GM19025 (cell line): Measurements from ENCODE around the gene ITGB4.
"Not testable (repeated sequence)": the region's sequence is repeated elsewhere in the genome, so short reads cannot be mapped to it uniquely, and the experiment has no call there.

Source experiments
- ATAC-seq: cut with Tn5 transposase; IDR thresholded peaks from one replicate; pipeline ENCODE4 v1.9.1; 2021; ENCODE audit warnings: mild to moderate bottlenecking, low read depth, moderate library complexity; ENCODE audit not compliant: unreplicated experiment

Gene ITGB4

GRCh38 chr17:75764711-75765421 is 43.6 kb downstream of the ITGB4 start, which contains the start of gene GALK1:
Gene GALK1, minus strand, starts transcription at chr17:75765192. Its CDS starts 56 bp downstream, at chr17:75765136.
- peak; percentile 68 for ATAC-seq

- no peak for ATAC-seq
Measured at GRCh38 chr17:75765981-75766380, 44.7 kb downstream of the ITGB4 start.

- ATAC-seq = no peak
Measured at GRCh38 chr17:75767881-75768280, 46.6 kb downstream of the ITGB4 start.

- ATAC-seq = no peak
Measured at GRCh38 chr17:75769536-75769935, 48.3 kb downstream of the ITGB4 start.

GRCh38 chr17:75771334-75772281 is 50.3 kb downstream of the ITGB4 start:
- ATAC-seq = no peak

DNA sequence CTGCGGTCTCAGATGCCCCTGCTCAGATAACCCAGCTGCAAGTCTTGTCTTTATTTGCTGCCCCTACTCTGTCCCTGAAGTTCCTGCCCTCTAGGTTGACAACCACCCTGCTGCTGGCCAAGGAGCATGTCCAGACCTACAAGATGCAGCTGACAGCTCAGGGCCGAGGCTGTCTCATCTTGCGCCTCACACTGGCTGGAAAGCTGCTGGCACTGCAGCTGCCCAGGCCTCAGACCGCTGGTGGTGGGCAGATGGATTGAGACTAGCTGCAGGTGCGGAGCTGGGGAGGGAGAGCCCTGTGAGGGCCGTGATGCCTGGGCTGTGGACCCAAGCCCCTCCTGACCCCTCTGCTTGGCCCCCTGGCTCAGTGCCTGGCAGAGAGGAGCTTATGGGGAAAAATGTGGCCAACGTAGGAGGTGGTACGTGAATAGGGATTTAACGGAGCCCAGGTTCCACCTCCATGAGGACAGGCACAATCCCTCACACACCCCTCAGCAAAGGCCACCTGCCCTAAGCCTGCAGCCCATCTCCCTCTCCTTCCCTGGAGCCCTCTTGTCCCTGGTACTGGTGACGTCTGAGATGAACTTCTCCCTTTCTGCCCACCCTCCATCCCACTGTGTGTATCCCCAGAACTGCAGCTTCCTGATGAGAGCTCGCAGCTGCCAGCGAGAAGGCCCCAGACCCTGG is 52.0 kb downstream of the ITGB4 start:
- ATAC-seq = no peak

GRCh38 chr17:75773808-75774470 is 52.7 kb downstream of the ITGB4 start:
- no peak for ATAC-seq

DNA sequence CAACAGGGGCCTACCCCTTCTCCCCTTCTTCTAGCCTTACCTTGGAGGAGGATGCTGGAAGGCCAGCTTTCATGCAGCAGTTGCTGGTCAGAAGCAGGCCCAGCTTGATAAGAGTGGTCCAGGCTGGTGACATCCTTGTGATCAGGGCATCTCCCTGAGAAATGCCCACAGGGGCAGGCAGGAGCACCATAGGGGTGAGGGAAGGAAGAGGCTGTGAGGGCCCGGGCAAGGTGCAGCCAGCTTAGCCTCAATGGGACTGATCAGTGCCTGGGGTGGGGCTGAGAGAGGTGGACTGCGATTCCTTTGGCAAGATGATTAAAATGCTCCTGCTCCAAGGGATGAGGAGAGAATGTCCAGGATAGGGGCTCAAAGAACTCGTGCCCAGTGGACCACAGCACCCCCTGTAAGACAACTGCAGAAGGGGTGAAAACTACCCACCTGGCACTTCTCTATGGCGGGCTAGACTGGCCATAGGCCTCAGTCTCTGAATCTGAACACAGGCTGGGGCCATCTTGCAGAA is 53.3 kb downstream of the ITGB4 start:
- no peak for ATAC-seq

DNA sequence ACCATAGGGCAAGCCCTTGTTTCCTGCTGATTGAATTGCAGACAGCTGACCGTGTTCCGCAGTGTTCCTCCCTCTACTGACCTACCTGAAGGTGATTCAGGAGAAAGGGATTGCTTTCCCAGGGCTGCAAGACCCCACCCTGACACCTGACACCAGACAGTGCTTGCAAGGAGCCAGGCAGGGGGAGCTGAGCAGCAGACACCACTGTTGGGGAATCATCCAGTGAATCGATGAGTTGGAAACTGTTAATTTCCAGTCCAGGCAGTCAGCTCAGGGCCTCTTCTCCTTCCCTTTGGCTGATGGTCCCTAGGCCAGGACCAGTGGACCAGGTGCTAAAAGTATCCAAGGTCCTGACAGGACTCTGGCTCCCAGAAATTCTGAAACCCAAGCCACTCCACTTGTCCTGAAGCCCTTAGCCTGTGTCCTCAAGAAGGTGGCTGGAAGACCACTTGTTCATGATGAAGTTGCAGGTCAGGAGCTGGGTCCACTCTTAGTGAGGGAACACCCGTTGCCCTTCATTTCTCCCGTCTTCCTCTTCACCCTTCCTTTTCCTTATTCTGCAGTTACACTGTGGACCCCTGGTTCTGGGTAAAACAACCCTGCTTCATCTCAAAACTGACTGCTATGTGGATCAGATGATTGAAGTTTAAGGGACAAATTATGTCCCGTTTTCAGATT is 53.9 kb downstream of the ITGB4 start:
- ATAC-seq = no peak

DNA sequence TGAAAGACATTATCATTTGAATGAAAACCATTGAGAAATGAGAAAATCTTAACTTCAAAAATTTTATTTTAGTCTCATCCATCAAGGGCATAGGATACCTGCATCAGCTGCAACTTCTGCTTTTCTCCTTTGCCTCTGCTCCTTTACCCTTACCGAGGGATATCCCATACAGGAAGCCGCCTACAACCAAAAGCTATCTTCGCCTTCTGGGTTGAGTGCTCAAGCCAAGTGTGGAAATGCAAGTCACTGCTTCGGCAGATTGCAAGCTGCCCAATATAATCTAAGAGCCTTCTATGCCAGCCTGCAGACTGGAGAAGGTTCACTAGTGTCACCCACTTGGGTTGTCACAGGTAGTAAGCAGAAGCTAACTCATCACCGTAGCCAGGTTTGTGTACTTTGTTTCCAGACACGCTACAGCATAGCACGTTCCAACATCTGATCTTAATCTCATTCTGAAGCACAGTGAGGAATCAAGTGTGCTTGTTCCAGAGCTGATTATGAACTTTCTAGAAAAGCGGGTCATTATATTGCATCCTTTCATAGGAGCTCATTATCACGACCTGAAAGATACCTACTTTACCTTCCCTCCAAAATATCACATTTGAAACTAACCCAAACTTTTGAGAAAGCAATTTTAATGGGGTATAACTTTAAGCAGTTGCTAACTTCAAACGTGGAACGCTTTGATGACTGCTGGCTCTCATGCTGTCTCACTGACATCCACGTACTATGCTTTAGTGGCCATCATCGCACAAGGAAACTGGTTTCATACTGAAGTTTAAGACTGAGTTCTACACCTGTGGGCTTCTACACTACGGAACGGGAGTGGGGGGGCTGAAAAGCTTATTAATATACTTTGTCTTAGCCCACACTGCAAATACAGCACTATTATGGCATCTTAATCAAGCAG is 55.4 kb downstream of the ITGB4 start:
- ATAC-seq = no peak

DNA sequence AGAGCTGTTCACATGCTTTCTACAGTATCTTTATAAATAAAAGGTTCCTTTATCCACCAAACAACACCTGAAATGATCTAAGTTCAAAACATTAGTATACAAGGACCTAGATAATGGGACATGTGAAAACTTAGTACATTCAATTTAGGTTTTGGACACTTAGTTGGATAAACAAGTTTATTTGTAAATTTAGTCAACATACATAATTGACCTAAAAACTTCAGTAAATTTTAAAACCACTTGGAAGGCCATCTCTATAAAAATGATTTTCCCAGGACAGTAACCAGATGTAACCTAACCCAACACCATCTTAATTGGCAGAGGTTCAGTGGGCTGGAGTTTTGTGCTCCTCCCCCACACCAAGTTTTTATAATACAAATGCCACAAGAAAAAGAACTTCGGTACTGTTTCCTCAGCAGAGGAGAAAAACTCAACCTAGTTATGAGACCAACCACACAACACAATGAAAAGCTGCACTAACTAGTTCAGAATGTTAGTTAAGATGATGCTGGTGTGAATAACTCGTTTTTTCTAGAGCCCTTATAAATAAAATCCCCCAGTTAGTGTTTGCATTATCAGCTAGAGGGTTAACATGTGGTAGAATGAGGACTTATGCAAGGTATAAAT is 56.1 kb downstream of the ITGB4 start:
- ATAC-seq = no peak

- ATAC-seq = not testable (repeated sequence)
Measured at GRCh38 chr17:75778066-75778860, 57.0 kb downstream of the ITGB4 start.

GRCh38 chr17:75778861-75779249 is 57.6 kb downstream of the ITGB4 start:
- ATAC-seq = no peak

GRCh38 chr17:75779250-75779986 is 58.2 kb downstream of the ITGB4 start:
- ATAC-seq = peak; percentile 62

DNA sequence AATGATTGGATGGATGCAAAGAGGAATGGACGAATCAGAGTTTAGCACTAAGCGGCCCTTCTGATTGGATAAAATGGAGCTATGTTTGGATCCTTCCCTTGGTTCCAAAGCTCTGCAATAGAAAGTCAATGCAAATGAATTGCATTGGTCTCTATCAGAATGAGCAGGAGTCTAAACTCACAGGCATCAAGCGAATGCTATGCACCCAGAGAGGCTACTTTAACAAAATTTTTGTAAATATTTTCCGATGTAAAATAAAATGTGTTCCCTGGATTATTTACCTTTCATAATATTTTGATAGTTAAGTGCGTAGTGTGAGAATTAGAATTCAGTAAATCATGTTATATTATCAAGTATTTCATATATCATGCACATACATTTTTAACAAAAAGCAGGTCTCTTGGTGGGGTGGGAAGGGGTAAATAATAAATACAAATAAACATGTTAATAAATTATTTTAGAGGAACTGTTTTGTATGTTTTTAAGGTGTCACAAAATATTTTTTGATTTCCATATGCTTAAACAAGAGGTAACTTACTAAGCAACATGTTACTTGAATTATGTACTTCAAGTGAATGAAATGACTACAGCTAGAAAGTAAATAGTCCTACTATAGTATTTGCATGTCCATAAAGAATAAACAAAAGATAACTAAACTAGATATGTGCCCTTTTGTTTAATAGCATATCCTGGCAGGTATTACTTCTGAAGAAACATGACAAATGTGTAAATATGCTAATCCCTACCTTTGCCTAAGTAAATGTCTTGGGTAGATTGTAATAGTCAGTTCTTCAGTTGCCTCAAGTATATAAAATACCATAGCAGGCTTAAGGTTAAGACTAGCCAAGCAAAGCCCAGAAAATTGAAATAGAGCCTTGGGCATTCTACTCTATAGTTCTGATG is 59.0 kb downstream of the ITGB4 start:
- no peak for ATAC-seq
